ENCODE data around the gene PNMT.

PNMT gene

GRCh38 chr17:39631403-39631802 is 36.9 kb upstream of the PNMT start:
- DNase-seq = no peak
- intact Hi-C loops (cut with DNase I) = loop anchor here (5.0 kb wide), 1 partner anchor 36 kb away; the partner anchor contains the start of genes PNMT and TCAP

DNA sequence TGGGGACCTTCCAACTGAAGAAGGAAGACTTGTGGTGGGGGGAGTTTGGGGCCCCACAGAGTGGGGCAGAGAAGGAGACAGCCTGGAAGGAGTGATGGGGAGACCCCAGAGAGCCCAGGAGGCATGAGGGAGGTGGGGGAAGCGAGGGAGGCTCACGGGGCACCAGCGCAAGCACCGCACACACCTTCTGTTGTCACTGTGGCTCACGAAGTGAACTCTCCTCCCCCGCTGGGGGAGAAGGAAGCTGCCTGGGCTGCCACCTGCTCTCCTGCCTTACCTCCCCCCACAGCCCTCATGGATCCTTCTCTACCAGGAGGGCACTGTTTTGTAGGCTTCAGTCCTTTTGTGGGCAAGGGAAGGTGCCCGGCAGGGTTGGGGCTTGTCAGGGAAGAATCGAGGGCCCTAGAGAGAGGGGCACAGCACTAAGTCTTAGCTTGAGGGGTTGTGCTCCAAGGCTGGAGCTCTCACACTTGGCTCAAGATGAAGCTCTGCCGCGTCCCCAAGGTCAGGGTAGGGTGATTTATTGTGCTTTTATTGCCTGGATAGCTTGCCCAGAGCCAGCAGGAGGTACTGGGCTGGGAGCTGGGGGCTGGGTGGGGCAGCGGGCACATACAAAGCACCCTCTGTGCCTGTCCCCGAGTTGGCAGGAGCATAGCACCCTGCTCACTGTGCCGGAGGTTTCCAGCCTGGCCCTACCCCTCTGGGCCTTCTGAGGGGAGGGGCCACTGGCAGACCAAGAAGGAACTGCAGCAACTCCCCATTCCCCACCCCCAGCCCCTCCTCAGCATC is 35.9 kb upstream of the PNMT start:
- DNase-seq = peak; percentile 41 to 89 (median 72)
- intact Hi-C loops (cut with DNase I) = loop anchor here (5.0 kb wide), 1 partner anchor 35 kb away; the partner anchor contains the start of genes PNMT and TCAP

GRCh38 chr17:39633570-39634183 is 34.6 kb upstream of the PNMT start:
- intact Hi-C loops (cut with DNase I) = loop anchor here (5.0 kb wide), 1 partner anchor 34 kb away; the partner anchor contains the start of genes PNMT and TCAP

DNA sequence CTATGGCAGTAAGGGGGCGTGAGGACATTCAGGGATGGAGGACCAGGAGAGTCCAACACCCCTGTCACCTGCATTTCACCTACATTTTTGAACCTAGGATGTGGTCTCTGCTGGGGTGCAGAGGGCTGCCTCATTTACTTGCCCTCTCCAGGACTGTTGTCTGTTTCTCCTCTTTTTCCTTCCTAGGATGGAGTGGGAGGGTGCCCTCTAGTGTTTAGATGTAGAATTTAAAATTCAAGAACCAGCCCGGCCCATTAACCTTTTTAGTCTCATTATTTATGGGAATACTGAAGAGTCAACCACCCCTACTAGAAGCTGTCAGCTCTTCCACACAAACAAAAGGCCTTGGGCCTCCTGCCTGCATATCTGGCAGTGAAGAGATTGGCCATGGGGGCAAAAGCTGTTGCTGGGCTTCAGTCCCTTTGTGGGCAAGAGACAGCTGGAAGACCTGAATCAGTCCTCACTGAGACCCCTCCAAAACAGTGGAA is 33.8 kb upstream of the PNMT start:
- intact Hi-C loops (cut with DNase I) = loop anchor here (5.0 kb wide), 1 partner anchor 33 kb away; the partner anchor contains the start of genes PNMT and TCAP
- DNase-seq = peak in 4 of 42 donors; percentile 47 to 69 (median 58)

More at GRCh38 chr17:39633570-39634183, 34.6 kb upstream of the PNMT start:
- no peak for DNase-seq

DNA sequence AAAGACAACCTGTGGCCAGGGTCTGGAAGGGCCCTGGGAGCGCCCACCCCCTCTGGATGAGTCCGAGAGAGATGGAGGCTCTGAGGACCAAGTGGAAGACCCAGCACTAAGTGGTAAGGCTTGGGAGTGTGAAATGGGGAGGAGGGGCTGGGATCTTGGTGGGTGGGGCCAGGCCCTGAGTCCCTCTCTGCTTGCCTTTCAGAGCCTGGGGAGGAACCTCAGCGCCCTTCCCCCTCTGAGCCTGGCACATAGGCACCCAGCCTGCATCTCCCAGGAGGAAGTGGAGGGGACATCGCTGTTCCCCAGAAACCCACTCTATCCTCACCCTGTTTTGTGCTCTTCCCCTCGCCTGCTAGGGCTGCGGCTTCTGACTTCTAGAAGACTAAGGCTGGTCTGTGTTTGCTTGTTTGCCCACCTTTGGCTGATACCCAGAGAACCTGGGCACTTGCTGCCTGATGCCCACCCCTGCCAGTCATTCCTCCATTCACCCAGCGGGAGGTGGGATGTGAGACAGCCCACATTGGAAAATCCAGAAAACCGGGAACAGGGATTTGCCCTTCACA is 32.6 kb upstream of the PNMT start:
- intact Hi-C loops (cut with DNase I) = no loop called here
- no peak for DNase-seq

DNA sequence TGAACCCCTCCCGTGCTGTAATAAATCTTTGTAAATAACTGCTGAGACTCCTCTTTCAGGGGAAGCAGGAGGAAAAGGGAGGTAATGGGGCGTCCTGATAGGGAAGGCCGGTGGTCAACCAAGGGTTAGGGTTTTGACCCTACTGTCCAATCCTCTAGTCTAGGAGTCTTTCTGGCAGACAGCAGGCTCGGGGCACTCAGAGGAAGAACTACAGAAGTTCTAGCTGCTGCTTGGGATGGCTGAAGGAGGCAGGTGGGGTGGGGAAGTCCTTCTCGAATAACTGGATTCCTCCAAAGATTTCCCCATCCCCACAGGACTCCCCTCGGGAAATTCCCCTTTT is 31.7 kb upstream of the PNMT start:
- intact Hi-C loops (cut with DNase I) = no loop called here
- DNase-seq = no peak

DNA sequence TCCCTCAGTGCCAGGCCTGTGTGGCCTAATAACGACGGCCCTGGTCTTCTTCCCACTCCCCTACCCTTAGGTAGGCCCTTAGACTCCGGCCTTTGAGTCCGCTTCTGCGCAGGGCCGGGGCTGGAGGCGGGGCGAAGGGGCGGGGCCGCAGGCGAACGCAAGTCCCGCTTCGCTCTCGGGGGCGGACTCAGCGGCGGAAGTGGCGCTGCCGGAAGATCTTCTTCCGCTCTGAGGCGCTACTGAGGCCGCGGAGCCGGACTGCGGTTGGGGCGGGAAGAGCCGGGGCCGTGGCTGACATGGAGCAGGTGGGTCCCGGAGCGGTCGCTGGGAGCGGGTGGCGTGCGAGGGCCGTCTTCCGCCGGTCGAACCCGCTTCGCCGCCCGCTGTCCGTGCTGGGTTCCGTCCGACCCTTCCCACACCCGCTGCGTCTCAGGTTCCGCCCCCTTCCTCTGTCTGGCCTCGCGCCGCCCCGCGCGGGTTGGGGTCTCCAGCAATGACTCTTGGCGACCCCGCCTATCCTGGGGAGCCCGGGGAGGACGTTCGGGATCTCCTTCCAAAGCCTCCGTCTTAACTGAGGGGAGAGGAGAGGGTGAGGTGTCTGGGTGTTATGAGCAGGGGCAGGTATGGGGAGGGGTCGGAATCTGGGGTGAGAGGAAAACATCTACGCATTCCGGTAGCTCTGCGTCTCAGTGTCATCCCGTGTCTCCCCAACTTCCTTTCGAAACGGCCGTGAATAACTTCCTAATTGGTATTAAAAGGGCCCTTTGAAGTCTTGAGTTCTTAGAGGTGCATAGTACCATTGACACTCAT is 31.1 kb upstream of the PNMT start, which contains the start of gene STARD3:
Gene STARD3, plus strand, starts transcription at position 218 of the 810 bp plus-strand sequence. CDS start 16,388 bp downstream, outside the sequence.
- DNase-seq = peak; percentile 80 to 96 (median 92)
- intact Hi-C loops (cut with DNase I) = no loop called here

- intact Hi-C loops (cut with DNase I) = no loop called here
- peak in 13 of 42 donors; percentile 52 to 80 (median 63) for DNase-seq
Measured at GRCh38 chr17:39638317-39638716, 29.9 kb upstream of the PNMT start.

DNA sequence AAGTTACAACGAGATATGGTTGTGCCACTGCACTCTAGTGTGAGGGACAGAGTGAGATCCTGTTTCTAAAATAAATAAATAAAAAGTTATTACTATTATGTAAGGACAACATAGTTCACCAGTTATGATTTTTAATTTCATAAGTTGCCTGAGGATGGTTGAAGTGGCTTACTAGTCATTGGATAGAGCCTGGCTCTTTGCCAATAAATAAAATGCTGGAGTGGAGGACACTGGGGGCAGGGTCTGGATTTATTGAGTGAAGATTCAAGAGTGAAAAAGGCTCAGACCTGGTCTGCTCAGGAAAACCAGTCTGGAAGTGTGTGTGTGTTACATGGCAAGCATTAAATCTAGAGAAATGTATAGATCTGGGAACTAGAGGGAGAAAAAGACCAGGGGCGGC is 29.2 kb upstream of the PNMT start:
- no peak for DNase-seq
- intact Hi-C loops (cut with DNase I) = no loop called here

- intact Hi-C loops (cut with DNase I) = no loop called here
- no peak for DNase-seq
Measured at GRCh38 chr17:39639566-39640458, 28.4 kb upstream of the PNMT start.

DNA sequence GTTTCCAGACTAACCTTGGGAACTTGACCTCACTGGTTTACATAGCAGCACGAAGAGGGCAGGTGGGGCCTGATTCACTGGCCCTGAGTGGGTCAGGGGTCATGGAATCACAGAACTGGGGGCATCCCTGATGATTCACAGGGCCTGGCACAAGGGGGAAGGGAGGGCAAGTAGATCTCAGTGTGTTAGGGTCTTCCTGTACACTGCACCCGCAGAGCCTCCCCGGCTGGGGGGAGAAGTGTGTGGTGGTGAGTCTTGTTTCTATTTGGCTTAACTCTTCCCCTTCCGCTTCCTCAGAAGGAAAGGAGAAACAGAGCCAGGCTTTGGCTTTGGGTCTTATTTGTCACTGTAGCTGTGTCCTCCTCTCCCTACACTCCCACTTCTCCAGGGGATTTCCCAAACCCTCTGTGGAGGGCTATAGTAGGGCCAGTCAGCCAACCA is 27.6 kb upstream of the PNMT start:
- DNase-seq = no peak
- intact Hi-C loops (cut with DNase I) = no loop called here

DNA sequence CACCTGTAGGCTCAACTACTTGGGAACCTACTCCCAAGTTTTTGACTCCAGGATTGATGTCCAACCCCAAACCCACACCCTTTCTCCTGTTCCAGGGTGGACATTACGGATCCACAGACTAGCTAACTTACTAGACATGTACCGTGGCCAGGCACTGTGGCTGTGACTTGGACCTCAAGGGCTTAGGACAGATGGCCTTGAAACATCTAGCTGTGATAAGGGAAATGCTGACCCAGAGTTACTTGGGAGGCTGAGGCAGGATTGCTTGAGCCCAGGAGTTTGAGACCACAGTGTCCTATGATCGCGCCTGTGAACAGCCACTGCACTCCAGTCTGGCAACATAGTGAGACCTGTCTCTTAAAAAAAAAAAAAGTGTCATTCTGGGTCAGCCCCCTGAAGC is 27.2 kb upstream of the PNMT start:
- DNase-seq = no peak
- intact Hi-C loops (cut with DNase I) = no loop called here

GRCh38 chr17:39641883-39642282 is 26.4 kb upstream of the PNMT start:
- peak in 1 of 42 donors; percentile 6 for DNase-seq
- intact Hi-C loops (cut with DNase I) = no loop called here

- intact Hi-C loops (cut with DNase I) = no loop called here
- no peak for DNase-seq
Measured at GRCh38 chr17:39642291-39643074, 25.8 kb upstream of the PNMT start.

DNA sequence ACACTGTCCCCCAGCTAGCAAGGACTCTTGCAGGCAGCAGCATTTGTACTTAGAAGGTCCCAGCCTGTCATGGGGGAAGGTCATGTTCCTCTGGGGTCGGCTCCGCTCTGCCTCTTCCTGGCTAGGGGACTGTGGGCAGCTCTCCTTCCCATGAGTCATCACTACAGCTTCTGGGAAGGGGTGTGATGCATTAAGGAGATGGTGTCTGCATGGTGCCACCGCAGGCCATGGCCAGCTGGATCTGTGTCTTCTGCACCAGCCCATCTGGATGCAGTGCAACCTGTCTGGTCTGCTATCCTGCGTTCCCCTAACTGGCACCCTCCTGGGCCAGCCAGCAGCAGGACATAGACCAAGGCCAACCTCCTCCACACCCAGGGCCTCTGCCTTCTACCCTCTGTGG is 25.0 kb upstream of the PNMT start:
- no peak for DNase-seq
- intact Hi-C loops (cut with DNase I) = no loop called here

GRCh38 chr17:39647256-39647655 is 21.0 kb upstream of the PNMT start:
- DNase-seq = no peak
- intact Hi-C loops (cut with DNase I) = no loop called here

All from head of caudate nucleus (tissue), 42 donors.